K562 (cell line): ENCODE data around the gene SF3B1. TPM values are rescaled to one million over a fixed set of nuclear protein-coding genes. Genes with fewer than 3 reads are reported as not detected.
A peak's percentile ranks its signal among the peaks of the same experiment; 100 is the strongest.

Source experiments
- CEBPG ChIP-seq, 3 experiments: fragments of 200-800 bp in 1 of 3; sonication (Bioruptor generic) in 1 of 3; sonication (generic) in 1 of 3; formaldehyde crosslinking in 1 of 3; IDR thresholded peaks in 2 of 3; conservative IDR thresholded peaks in 1 of 3; 2 replicates each; pipeline versions ENCODE4 v1.6.1 to v1.8.0; 2016 to 2022; ENCODE audit warnings: missing compliant biosample characterization in 2 of 3, missing genetic modification characterization in 2 of 3, mild to moderate bottlenecking in 1 of 3, missing genetic modification reagents in 1 of 3
- FOXJ3 ChIP-seq: sonication (generic); formaldehyde crosslinking; IDR thresholded peaks from 2 replicates; pipeline ENCODE4 v1.4.0; 2020; ENCODE audit warnings: mild to moderate bottlenecking, missing genetic modification reagents
- HEY1 ChIP-seq: fragments of 250-450 bp; sonication (Bioruptor Pico); IDR thresholded peaks from 2 replicates; pipeline ENCODE4 v1.5.0; 2020; ENCODE audit warnings: mild to moderate bottlenecking, moderate library complexity, borderline replicate concordance
- ILF3 ChIP-seq: fragments of 450-650 bp; IDR thresholded peaks from 2 replicates; pipeline ENCODE4 v1.6.1; 2018; ENCODE audit warnings: antibody characterized with exemption, mild to moderate bottlenecking, moderate library complexity, borderline replicate concordance
- KLF16 ChIP-seq: IDR thresholded peaks from 2 replicates; pipeline ENCODE4 v1.6.1; 2016; ENCODE audit warnings: antibody characterized with exemption
- NFRKB ChIP-seq: fragments of 450-650 bp; IDR thresholded peaks from 2 replicates; pipeline ENCODE4 v1.6.1; 2016; ENCODE audit warnings: low read depth
- NR2F6 ChIP-seq: fragments of 450-650 bp; formaldehyde crosslinking; IDR thresholded peaks from 2 replicates; pipeline ENCODE4 v1.4.0; 2020; ENCODE audit warnings: mild to moderate bottlenecking
- RAD51 ChIP-seq: fragments of 450-650 bp; IDR thresholded peaks from 2 replicates; pipeline ENCODE4 v1.7.1; 2016; ENCODE audit warnings: low read depth, mild to moderate bottlenecking, borderline replicate concordance
- SNIP1 ChIP-seq: fragments of 450-650 bp; IDR thresholded peaks from 2 replicates; pipeline ENCODE4 v1.7.1; 2017; ENCODE audit warnings: low read depth, mild to moderate bottlenecking
- ZBTB1 ChIP-seq: sonication (generic); formaldehyde crosslinking; IDR thresholded peaks from 2 replicates; pipeline ENCODE4 v1.8.1; 2023; ENCODE audit warnings: missing genetic modification reagents, low read depth, mild to moderate bottlenecking, borderline replicate concordance
- ZHX1 ChIP-seq: fragments of 150-350 bp; conservative IDR thresholded peaks from 2 replicates; pipeline ENCODE4 v1.6.1; 2014; ENCODE audit warnings: low read length
- ZKSCAN3 ChIP-seq: fragments of 250-450 bp; sonication (Bioruptor Pico); IDR thresholded peaks from 2 replicates; pipeline ENCODE4 v1.4.0; 2020
- ZNF717 ChIP-seq: fragments of 250-450 bp; sonication (Bioruptor Pico); IDR thresholded peaks from 2 replicates; pipeline ENCODE4 v1.5.0; 2021
- polyA plus RNA-seq, 8 experiments: library from polyadenylated mRNA; depleted of rRNA in 4 of 8; stranded (reverse) in 5 of 8; unstranded in 3 of 8; fragments of >200 nt; fragmentation: Nextera tagmentation in 2 of 8; fragmentation: Illumina TruSeq in 1 of 8; extraction: Ambion mirVana in 2 of 8; extraction: Trizol in 1 of 8; gene quantifications; 2 replicates each; pipeline versions ENCODE4 v1.2.1 to v1.2.3, GENCODE V29; 2011 to 2014; ENCODE audit warnings: inconsistent platforms in 1 of 8, missing spikeins in 1 of 8
- total RNA-seq, 7 experiments: library from RNA; depleted of rRNA in 6 of 7; stranded (reverse); fragments of >200 nt in 6 of 7; fragmentation: Illumina TruSeq in 2 of 7; extraction: Trizol in 2 of 7; gene quantifications; 2 replicates each; pipeline versions ENCODE4 v1.2.1 to v1.2.3, GENCODE V29; 2011 to 2021; ENCODE audit warnings: low replicate concordance in 1 of 7
- TF ChIP-seq, protein P1 (sequence below): fragments of 450-650 bp; IDR thresholded peaks from 2 replicates; pipeline ENCODE4 v1.6.1; 2016; ENCODE audit warnings: borderline replicate concordance

Gene SF3B1
- total and polyA plus RNA-seq, 9 of the 15 experiments (the other 6 are each of a cell fraction or from before 2014, with no cell fraction given): 96.2 to 377 (median 177) TPM

DNA sequence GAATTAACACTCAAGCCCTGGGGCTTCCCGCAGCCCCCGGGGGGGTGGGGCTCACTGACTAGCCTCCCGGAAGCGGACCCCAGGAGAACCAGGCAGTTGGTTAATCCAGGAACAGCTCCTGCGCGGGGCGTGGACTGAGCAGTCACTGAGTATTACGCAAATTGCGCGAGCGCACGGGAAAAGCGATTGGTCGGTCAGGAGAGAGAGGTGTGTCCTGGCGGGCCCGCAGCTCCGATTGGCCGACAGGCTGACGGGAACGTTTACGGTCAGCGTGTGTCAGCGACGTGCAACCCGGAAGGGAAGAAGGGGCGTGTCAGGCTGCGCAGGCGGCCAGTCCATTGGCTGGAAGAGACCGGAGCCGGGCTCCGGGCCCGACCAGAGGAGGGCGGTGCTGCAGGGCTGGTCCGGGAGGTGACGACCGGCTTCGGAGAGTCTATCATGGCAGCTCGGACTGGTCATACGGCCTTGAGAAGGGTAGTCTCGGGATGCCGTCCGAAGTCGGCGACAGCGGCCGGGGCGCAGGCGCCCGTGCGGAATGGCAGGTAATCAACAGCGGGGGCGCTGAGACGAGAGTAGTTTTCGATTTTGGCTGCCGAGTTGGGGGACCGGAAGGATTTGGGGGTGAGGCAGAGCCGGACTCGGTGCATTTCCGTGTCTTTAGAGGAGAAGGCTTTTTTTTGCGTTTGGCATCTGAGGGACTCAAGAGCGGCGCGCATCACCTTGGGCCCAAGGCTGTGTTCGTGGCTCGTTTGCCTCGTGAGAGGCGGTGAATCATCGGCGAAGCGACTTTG is 18.5 kb upstream of the SF3B1 start, which contains the start of gene COQ10B (continued):
- no peak for TF ChIP-seq ZHX1
- no peak for TF ChIP-seq RAD51
- no peak for TF ChIP-seq ZBTB1 (CRISPR knock-in tag)
- TF ChIP-seq ZKSCAN3 (CRISPR knock-in tag): no peak
- no peak for TF ChIP-seq ILF3
- TF ChIP-seq NFRKB: peak; percentile 86
- TF ChIP-seq SNIP1: no peak
- no peak for TF ChIP-seq KLF16
- no peak for TF ChIP-seq ZNF717 (CRISPR knock-in tag)
- TF ChIP-seq FOXJ3: no peak
- TF ChIP-seq, protein P1, sequence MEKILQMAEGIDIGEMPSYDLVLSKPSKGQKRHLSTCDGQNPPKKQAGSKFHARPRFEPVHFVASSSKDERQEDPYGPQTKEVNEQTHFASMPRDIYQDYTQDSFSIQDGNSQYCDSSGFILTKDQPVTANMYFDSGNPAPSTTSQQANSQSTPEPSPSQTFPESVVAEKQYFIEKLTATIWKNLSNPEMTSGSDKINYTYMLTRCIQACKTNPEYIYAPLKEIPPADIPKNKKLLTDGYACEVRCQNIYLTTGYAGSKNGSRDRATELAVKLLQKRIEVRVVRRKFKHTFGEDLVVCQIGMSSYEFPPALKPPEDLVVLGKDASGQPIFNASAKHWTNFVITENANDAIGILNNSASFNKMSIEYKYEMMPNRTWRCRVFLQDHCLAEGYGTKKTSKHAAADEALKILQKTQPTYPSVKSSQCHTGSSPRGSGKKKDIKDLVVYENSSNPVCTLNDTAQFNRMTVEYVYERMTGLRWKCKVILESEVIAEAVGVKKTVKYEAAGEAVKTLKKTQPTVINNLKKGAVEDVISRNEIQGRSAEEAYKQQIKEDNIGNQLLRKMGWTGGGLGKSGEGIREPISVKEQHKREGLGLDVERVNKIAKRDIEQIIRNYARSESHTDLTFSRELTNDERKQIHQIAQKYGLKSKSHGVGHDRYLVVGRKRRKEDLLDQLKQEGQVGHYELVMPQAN: peak; percentile 50; the same call in 1 of the 2 replicates
- peak; percentile 93 for TF ChIP-seq CEBPG (CRISPR knock-in tag; IDR thresholded peaks at IDR 0.05)
- TF ChIP-seq CEBPG (tag; conservative IDR thresholded peaks at IDR 0.05 in 1 of 2, IDR thresholded peaks at IDR 0.05 in 1 of 2): peak; percentile 94 to 95
- TF ChIP-seq HEY1: no peak
- no peak for TF ChIP-seq NR2F6 (CRISPR knock-in tag)
